Astrocyte of the cerebellum (primary cell): ENCODE data around the gene SPDYE2B.
"Not testable (repeated sequence)": the region's sequence is repeated elsewhere in the genome, so short reads cannot be mapped to it uniquely, and the experiment has no call there.

ENCODE experiments used
- DNase-seq: peaks from one replicate; pipeline ENCODE4 v3.0.0-alpha.2; 2011; ENCODE audit warnings: low read depth
- H3K4me3 ChIP-seq: 2 replicates; pipeline ENCODE4 v1.5.1; 2011; ENCODE audit warnings: mild to moderate bottlenecking, low read depth, low read length, moderate library complexity
- in situ Hi-C: cut with HindIII; loops from 2 replicates; pipeline ENCODE4 v1.10.0; 2017; ENCODE audit warnings: low sequenced_read_pairs

Gene SPDYE2B

DNA sequence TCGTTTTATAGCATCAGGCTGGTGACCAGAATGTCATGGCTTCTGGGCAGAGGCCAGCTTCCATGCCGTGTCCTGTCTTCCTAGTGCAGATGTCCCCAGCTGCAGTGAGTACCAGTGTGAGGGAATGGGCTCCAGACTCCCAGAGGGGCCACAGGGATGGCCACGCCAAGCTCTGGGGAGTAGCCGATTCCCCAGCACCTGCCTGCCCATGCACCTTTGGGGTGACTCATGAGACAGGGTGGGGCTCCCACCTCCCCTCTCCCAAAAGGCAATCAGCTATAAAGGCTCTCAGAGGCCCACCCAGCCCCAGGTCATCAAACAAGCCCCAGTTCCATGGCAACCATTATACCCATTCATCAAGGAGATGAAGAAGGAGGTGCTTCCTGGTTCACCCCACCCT, at the start of gene SPDYE2B:
Gene SPDYE2B, plus strand, starts transcription at position 396 of the 400 bp plus-strand sequence. CDS start 2,030 bp downstream, outside the sequence.
- H3K4me3 ChIP-seq, in situ Hi-C loops, DNase-seq: not testable (repeated sequence)

DNA sequence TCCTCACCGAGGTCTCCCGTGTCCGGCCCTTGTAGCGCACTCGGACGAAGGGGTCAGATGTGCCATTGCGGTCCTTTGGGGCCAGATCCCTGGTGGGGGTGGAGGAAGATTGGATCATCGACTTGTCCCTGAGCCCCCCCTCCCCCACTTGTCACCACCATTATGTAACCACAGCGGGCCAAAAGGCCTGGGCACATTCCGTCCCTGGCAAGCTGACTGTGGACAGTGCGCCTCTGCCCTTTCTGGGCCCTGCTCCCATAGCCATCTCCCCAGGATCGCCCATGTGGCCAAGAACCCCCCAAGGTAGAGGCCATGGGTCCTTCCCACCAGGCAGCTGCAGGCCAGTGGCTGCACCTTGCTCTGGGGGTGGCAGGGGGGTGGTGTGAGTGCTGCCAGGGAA, 47.8 kb upstream of the SPDYE2B start:
- DNase-seq, H3K4me3 ChIP-seq, in situ Hi-C loops: not testable (repeated sequence)

DNA sequence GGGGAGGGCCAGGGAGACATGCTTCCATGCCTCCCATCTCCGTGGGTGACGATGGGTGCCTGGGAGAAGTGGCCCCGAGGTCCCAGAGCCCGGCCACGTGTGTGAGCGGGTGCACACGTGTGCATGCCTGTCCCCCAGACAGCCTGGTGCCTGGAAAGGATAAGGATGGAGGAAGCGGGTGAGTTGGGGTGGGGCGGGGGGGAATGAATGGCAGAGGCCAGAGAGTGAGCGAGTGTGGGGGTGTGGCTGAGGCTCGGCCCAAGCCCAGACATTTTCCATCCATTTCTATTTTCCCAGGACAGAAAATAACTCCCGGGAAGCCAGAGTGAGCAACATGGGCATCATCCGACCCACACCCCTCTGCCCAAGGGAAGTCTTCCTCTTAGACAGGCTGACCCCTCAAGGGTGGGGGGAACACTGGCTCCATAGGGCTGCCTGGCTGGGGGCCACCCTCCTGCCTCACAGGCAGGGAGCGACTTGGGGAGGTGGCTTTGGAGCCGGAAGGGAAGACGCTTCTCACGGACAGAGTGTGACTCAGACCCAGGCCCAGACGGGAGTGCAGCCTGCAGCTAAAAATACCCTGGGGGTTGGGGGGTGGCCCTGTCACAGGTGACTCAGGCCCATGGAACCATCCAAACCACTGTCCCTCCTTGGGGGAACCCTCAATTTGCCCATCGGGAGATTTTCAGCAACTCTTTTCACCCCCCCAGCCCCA, 45.5 kb upstream of the SPDYE2B start:
- in situ Hi-C loops, DNase-seq, H3K4me3 ChIP-seq: not testable (repeated sequence)

- H3K4me3 ChIP-seq, DNase-seq, in situ Hi-C loops: not testable (repeated sequence)
Observed at GRCh38 chr7:102606848-102607247, 43.3 kb upstream of the SPDYE2B start.

- in situ Hi-C loops, H3K4me3 ChIP-seq, DNase-seq: not testable (repeated sequence)
Observed at GRCh38 chr7:102609734-102610133, 40.4 kb upstream of the SPDYE2B start.

- in situ Hi-C loops, H3K4me3 ChIP-seq, DNase-seq: not testable (repeated sequence)
Observed at GRCh38 chr7:102610441-102610840, 39.7 kb upstream of the SPDYE2B start.

DNA sequence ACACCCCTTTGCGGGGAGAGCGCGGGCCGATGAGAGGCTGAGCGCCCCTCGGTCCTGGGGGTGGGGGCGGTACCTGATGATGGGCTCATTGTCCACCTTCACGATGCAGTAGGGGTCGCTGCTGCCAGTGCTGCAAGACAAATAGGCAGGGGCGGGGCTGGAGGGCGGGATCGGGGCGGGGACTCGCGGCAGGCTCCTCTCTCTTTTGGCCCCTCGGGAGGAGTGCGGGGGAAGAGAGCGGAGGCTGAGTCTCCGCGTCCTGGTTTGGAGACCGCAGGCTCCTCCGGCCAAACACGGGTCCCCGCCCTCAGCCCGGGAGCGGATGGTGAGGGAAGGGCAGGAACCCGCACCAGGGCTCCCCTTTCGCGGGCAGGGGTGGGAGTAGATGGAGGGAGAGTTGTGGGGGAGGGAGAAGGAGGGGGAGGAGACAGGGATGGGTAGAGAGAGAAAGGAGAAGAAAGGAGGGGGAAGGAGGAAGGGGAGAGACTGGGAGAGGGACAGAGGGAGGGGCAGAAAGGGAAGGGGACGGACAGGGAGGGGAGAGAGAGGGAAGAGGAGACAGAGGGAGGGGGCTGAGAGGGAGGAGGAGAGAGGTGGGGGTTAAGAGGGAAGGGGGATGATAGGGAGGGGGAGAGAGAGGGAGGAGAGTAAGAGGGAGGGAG, 39.0 kb upstream of the SPDYE2B start:
- in situ Hi-C loops, H3K4me3 ChIP-seq, DNase-seq: not testable (repeated sequence)

GRCh38 chr7:102611675-102612325, 38.3 kb upstream of the SPDYE2B start:
- DNase-seq, H3K4me3 ChIP-seq, in situ Hi-C loops: not testable (repeated sequence)

DNA sequence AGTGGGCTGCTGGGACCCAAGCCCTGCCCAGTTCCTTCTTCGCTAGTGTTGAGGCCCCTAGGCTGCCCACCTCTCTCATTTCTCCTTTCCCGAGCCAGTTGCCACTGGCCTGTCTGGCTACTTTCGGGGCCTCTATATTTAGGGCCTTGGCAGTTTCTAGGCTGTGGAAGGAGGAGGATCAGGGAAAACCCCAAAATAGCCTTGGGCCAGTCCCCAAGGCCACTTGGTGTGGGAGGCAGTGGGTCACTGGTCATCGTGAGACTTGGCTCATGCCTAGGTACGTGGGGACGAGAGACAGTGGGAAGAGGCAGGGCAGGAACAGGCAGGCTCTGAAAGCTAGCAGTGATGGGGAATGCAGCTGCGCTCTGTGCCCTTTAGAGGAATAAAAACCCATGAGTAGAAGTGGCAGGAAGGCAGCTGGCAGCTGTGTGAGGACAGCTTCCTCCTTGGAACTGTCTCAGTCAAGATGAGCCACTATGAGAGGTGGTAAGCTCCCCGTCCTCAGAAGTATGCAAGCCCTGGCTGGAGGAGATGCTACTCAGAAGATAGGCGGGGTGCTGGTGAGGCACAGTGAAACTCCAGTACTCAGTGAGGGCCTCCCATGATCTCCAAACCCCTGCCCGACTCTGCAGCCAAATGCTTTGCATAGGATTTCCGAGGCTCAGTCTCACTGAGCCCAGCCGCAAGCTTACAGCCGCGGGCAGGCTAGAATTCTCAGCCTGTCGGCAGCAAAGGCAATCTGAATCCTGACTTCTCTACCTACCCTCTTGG, 36.4 kb upstream of the SPDYE2B start:
- H3K4me3 ChIP-seq, in situ Hi-C loops, DNase-seq: not testable (repeated sequence)

GRCh38 chr7:102614346-102614697, 35.8 kb upstream of the SPDYE2B start:
- DNase-seq, in situ Hi-C loops, H3K4me3 ChIP-seq: not testable (repeated sequence)

DNA sequence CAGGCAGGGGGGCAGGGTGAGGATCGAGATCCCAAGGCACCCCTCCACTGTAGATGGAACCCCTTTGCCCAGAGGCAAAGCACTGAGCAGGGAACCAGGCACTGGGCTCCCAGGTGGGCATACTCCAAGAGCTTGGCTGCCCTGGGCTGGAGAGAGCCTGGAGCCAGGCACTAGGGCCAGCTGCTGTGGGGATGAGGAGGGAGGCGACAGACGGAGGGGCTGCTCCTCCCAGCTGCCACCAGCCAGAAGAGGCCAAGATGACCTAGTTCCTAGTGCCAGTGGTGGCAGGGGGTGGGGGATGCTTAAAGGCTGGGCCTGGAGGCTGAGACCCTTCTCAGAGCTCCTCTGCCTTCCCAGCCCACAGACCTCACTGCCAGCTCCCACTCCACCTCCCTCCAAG, 35.2 kb upstream of the SPDYE2B start:
- H3K4me3 ChIP-seq, in situ Hi-C loops, DNase-seq: not testable (repeated sequence)

DNA sequence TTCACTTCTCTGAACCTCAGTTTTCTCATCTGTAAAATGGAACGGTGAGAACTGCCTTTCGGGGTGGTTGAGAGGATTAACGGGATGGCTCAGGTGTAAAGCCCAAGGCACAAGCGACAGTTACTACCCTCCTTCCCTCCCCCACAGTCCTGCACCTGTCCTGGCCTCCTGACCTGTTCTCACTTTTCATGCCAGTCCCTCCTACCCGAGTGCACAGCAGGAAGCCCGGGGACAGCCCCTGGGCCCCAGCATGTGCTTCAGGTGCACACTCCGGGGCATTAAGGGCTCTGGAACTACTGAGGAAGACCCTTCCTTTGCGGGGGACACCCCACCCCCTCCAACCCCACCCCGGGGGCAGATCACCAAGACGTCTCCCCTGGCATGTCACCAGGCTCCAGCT, 34.2 kb upstream of the SPDYE2B start:
- DNase-seq, H3K4me3 ChIP-seq, in situ Hi-C loops: not testable (repeated sequence)

DNA sequence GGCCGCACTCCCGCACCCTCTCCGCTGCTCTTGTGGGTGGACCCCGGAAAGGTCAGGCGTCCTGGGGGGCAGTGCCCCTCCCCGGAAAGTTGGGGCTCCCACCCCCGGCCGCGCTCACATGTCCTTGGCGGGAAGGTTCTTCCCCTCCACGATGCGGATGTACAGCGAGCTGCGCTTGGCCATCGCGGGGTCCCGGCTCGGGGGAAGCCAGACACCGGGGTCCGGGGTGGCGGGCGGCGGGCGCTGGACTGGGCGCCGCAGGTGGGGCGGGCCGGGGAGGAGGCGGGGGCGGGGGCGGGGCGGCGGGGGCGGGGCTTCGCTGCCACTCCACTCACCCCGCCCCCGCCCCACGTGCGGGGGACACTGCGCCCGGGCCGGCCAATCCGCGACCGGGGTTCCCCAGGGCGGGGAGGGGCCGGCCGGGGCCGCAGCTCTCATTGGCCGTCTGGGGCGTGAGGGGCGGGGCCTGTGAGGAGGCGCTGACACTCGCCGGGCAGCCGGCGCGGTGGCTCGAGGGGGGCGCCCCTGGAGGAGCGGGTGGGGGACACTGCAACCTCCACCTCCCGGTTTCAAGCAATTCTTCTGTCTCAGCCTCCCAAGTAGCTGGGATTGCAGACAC, 33.5 kb upstream of the SPDYE2B start, which contains the start of gene RASA4:
Gene RASA4, minus strand, starts transcription at position 250 of the 619 bp plus-strand sequence. Its CDS starts 67 bp downstream, at position 183.
- H3K4me3 ChIP-seq, result peak within 1 kb of the TSS; percentile 36
- in situ Hi-C loops, DNase-seq: not testable (repeated sequence)

DNA sequence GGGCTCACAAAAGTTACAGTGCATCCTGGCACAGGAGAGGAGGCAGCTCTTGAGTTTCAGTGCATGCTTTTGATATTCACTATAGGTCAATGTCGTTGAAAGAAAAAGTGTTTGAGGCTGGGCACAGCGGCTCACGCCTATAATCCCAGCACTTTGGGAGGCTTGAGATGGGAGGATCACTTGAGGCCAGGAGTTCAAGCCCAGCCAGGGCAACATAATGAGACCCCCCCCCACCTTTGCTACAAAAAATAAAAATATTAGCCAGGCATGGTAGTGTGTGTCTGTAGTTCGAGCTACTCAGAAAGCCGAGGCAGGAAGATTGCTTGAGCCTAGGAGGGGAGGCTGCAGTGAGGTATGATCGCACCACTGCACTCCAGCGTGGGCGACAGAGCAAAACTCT, 32.0 kb upstream of the SPDYE2B start:
- in situ Hi-C loops, DNase-seq, H3K4me3 ChIP-seq: not testable (repeated sequence)

DNA sequence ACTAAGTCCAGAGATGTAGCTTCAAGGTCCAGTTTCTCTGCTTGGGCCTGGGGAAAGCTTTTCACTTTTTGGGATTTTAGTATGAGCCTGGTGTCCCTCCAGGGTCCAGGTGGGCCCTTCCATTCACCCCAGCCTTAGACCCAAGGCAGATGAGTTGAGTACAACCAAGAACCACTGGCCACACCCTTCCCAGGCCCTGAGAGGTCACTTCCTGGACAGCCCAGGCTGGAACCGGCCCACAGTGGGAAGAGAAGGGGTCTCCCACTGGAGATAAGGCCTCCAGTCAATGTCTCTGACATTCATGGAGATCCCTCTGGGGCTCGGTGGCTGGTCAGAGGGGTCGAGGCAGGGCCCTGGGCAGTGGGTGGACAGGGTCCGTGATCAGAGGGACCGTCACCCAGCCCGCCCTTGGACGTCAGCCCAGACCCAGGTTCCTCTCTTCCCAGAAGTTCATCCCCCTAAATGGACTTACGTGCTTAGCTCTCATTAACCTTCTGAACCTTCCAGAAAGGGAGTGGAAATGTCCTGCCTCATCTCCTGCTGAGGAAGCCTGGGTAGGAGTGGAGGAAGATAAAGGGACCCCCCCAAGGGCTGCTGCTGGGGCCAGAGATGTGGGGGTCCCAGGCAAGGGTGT, 22.7 kb upstream of the SPDYE2B start:
- in situ Hi-C loops, H3K4me3 ChIP-seq, DNase-seq: not testable (repeated sequence)

GRCh38 chr7:102630622-102631021, 19.5 kb upstream of the SPDYE2B start:
- in situ Hi-C loops, H3K4me3 ChIP-seq, DNase-seq: not testable (repeated sequence)
